ENCODE measurements around the gene UBALD2. TPM values are rescaled to one million over a fixed set of nuclear protein-coding genes. Genes with fewer than 3 reads are reported as not detected.

UBALD2 gene
- total and polyA plus RNA-seq, 8 donors, result 17.8 to 34.6 (median 24.6) TPM

DNA sequence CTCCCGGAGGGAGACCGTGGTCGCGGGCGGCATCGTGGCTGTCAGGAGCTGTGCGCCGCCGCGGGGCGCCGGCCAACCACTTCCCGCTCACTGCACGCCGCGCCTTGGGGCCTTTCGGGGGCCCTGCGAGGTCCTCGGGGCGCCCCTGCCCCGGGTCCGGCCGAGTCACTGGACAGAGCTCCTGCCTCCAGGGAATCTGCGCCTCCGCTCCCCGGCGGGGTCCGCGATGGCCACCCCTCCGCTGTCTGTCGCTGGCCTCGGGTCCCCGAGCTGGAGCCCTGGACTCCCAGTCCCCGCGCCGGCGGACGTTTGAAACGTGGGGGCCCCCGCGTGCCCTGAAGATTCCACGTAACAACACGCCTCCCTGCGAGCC is 42.8 kb downstream of the UBALD2 start, which contains the start of gene QRICH2:
Gene QRICH2, minus strand, starts transcription at position 311 of the 373 bp plus-strand sequence. Its CDS starts 278 bp downstream, at position 33.
- intact Hi-C loops (cut with DNase I), result loop anchor here (5.0 to 10.0 kb wide), 3 partner anchors 79 to 89 kb away; no protein-coding TSS in a partner anchor
- H3K27me3 ChIP-seq, result no peaks in the 10 kb centered on the region
- FAIRE-seq (no peak), ATAC-seq (no peak), DNase-seq (no peak)
- peaks cover 0 to 26% (median 0%) of the 10 kb centered on the region in 3 donors for H3K36me3 ChIP-seq
- TF ChIP-seq, protein P1, sequence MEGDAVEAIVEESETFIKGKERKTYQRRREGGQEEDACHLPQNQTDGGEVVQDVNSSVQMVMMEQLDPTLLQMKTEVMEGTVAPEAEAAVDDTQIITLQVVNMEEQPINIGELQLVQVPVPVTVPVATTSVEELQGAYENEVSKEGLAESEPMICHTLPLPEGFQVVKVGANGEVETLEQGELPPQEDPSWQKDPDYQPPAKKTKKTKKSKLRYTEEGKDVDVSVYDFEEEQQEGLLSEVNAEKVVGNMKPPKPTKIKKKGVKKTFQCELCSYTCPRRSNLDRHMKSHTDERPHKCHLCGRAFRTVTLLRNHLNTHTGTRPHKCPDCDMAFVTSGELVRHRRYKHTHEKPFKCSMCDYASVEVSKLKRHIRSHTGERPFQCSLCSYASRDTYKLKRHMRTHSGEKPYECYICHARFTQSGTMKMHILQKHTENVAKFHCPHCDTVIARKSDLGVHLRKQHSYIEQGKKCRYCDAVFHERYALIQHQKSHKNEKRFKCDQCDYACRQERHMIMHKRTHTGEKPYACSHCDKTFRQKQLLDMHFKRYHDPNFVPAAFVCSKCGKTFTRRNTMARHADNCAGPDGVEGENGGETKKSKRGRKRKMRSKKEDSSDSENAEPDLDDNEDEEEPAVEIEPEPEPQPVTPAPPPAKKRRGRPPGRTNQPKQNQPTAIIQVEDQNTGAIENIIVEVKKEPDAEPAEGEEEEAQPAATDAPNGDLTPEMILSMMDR (IDR thresholded peaks at IDR 0.05), result no peak
- no peak within 1 kb of the TSS for H3K4me3 ChIP-seq
- no peak within 1 kb of the TSS for H3K27ac ChIP-seq
- WGBS, 2 donors, result 96 to 97% methylated on average over 44 of the region's 44 CpGs
- H3K4me1 ChIP-seq, result no peaks in the 10 kb centered on the region
- H3K9me3 ChIP-seq, result no peaks in the 10 kb centered on the region

- no peak for ATAC-seq
- H3K9me3 ChIP-seq, result no peaks in the 10 kb centered on the region
- TF ChIP-seq, protein P1 (IDR thresholded peaks at IDR 0.05), result no peak
- WGBS, 2 donors, result 87 to 90% methylated on average over 4 of the region's 4 CpGs
- intact Hi-C loops (cut with DNase I), result loop anchor here (5.0 to 10.0 kb wide), 3 partner anchors 78 to 88 kb away; no protein-coding TSS in a partner anchor
- FAIRE-seq, result no peak
- H3K27ac ChIP-seq, result no peak overlapping the region
- peaks cover 0 to 38% (median 0%) of the 10 kb centered on the region in 3 donors for H3K36me3 ChIP-seq
- no peaks in the 10 kb centered on the region for H3K27me3 ChIP-seq
- H3K4me1 ChIP-seq, result no peaks in the 10 kb centered on the region
- DNase-seq, result no peak
- no peak overlapping the region for H3K4me3 ChIP-seq
Measured at GRCh38 chr17:76309461-76309860, 44.3 kb downstream of the UBALD2 start.

DNA sequence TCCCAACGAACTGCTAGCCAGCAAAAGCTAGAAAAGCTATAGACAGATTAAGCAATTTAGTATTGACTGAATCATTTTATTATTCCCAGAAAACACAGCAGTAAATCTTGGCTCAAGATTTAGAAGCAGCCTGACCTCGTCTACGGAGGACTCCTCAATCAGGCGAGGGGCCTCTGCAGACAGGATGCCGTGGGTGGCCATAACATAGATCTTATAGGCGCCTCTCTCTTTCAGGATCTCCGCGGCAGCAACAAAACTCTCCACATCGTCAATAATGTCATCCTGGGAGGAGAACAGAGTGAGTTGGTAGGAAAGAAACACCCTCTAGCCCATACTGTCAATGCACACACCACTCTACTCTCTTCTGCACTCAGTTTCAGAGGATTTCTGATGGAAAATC is 47.6 kb downstream of the UBALD2 start:
- TF ChIP-seq, protein P1 (IDR thresholded peaks at IDR 0.05), result no peak
- WGBS, 2 donors, result 87 to 88% methylated on average over 9 of the region's 9 CpGs
- Histone ChIP-seq H3K27ac (no peak overlapping the region), H3K4me1 (no peaks in the 10 kb centered on the region), H3K36me3 (peaks cover 0 to 42% (median 0%) of the 10 kb centered on the region in 3 donors), H3K9me3 (no peaks in the 10 kb centered on the region), H3K27me3 (no peaks in the 10 kb centered on the region), H3K4me3 (no peak overlapping the region)
- FAIRE-seq, result no peak
- intact Hi-C loops (cut with DNase I), result no loop called here
- no peak for DNase-seq
- no peak for ATAC-seq

- no peak overlapping the region for H3K4me3 ChIP-seq
- ATAC-seq (no peak), FAIRE-seq (no peak), DNase-seq (no peak)
- H3K36me3 ChIP-seq, result peaks cover 0 to 48% (median 0%) of the 10 kb centered on the region in 3 donors
- intact Hi-C loops (cut with DNase I), result no loop called here
- H3K27me3 ChIP-seq, result no peaks in the 10 kb centered on the region
- 92 to 94% methylated on average over 15 of the region's 15 CpGs for WGBS, 2 donors
- no peaks in the 10 kb centered on the region for H3K9me3 ChIP-seq
- TF ChIP-seq, protein P1 (IDR thresholded peaks at IDR 0.05), result no peak
- H3K27ac ChIP-seq, result no peak overlapping the region
- no peaks in the 10 kb centered on the region for H3K4me1 ChIP-seq
Measured at GRCh38 chr17:76314392-76315227, 49.5 kb downstream of the UBALD2 start.

DNA sequence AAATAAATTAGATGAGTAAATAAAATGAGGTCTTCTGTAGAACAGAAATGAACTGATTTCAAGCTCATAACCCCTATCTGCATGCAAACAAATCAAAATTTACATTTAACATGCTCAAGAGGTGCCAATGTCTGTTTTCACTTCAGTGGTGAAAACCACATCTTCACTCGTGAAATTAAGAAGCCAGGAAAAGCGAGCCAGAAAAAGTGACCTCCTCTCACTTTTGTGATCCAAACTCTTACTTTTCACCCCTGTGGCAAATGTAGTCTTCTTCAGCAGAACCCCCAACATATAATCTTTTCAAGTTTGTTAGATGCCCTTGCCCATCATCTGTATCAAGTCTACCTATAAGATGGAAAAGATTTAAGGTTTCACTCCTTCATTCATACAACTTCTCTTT is 52.4 kb downstream of the UBALD2 start:
- FAIRE-seq (no peak), DNase-seq (no peak), ATAC-seq (no peak)
- Histone ChIP-seq H3K9me3 (no peaks in the 10 kb centered on the region), H3K27me3 (no peaks in the 10 kb centered on the region), H3K27ac (no peak overlapping the region), H3K4me1 (no peaks in the 10 kb centered on the region), H3K4me3 (no peak overlapping the region), H3K36me3 (peaks cover 0 to 26% (median 0%) of the 10 kb centered on the region in 3 donors)
- WGBS, 2 donors, result 92 to 97% methylated on average over 2 of the region's 2 CpGs
- intact Hi-C loops (cut with DNase I), result no loop called here
- TF ChIP-seq, protein P1 (IDR thresholded peaks at IDR 0.05), result no peak
